ENCODE measurements around the gene NIM1K.
"Not testable (repeated sequence)": the region's sequence is repeated elsewhere in the genome, so short reads cannot be mapped to it uniquely, and the experiment has no call there.

Gene NIM1K

DNA sequence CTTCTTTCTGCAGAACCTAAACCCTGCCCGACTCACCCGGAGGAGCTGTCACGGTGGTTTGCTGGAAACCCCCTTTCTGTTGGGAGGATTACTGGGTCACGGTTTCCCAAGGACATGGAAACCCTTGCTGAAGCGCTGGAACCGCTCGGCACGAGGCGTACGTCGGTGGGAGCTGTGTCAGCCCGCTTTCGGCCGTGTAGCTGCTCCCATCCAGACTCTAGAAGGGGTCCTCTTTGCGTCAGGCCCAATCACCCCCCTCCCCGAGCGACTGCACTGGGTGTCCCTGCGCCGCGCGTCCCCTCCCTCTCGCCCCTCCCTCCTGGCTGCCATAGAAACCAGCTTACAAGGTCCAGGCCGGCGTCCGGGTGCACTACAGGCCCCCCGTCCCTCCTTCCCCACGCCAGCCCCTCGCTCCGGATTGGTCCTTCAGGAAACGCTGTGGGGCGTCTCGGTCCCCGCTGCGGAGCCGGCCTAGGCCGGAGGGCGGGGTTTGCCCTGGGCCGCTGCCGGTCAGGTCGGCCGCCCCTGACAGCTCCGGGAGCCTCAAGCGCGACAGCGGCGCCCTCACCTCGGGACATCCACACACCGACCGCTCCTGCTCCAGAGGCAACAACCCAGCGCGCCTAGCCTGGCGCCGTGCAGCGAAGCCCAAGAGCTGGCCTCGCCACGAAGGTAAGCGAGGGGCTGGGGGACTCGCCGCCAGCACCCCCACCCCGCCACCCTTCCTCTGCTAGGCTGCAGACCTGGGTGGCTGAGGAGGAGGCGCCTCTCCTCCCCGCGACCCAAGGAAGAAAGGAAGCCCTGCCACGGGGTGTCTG is at the start of gene NIM1K:
TSS of gene NIM1K (plus strand) at position 486 of the 818 bp plus-strand sequence. CDS start 53,551 bp downstream, outside the sequence.
- Mint-ChIP-seq H3K4me3 (peak within 1 kb of the TSS; percentile 73), H3K36me3 (ENCODE audit: low read depth) (no peaks in the 10 kb centered on the region), H3K4me1 (ENCODE audit: low read depth) (peaks cover 21% of the 10 kb centered on the region), H3K9me3 (no peaks in the 10 kb centered on the region), H3K27ac (peak within 1 kb of the TSS; percentile 15), H3K27me3 (peaks cover 40% of the 10 kb centered on the region)
- intact Hi-C loops (cut with micrococcal nuclease) = no loop called here

DNA sequence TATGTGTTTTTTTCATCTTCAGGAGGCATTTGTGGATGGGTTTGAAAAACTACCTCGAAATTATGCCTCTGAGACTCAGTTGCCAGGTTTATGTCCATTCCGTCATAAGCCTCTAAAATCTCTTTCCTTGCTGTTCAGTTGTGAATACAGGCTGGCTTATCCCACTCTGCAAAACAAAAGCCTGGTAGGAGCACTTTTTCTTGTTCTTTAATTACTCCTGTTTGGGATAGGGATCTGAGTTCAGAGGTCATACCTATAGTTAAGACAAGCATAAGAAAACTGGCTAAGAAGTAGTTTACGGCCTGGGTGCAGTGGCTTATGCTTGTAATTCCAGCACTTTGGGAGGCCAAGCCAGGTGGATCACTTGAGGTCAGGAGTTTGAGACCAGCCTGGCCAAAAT is 47.0 kb upstream of the NIM1K start:
- no peak overlapping the region for H3K4me3 Mint-ChIP-seq
- no peaks in the 10 kb centered on the region for H3K9me3 Mint-ChIP-seq
- H3K36me3 Mint-ChIP-seq (ENCODE audit: low read depth) = peaks cover 78% of the 10 kb centered on the region
- H3K27me3 Mint-ChIP-seq = no peaks in the 10 kb centered on the region
- H3K4me1 Mint-ChIP-seq (ENCODE audit: low read depth) = no peaks in the 10 kb centered on the region
- intact Hi-C loops (cut with micrococcal nuclease) = no loop called here
- no peak overlapping the region for H3K27ac Mint-ChIP-seq

DNA sequence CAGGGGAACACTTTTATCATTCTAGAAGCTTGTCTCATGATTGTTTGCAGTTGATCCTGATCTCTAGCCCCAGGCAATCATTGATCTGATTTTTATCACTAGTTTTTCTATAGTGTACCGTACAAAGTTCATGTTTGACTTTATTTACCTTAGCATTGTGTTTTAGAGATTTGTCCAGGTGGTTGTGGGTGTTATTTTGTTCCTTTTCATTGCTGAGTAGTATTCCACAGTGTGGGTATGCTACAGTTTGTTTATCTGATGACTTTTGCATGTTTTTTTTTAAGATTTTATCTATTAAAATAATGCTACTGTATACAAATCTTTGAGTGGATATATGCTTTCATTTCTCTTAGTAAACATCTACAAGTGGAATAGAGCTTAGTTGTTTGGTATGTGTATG is 45.1 kb upstream of the NIM1K start:
- no peak overlapping the region for H3K27ac Mint-ChIP-seq
- H3K36me3 Mint-ChIP-seq (ENCODE audit: low read depth) = peaks cover 75% of the 10 kb centered on the region
- no peak overlapping the region for H3K4me3 Mint-ChIP-seq
- intact Hi-C loops (cut with micrococcal nuclease) = no loop called here
- H3K27me3 Mint-ChIP-seq = no peaks in the 10 kb centered on the region
- H3K4me1 Mint-ChIP-seq (ENCODE audit: low read depth) = no peaks in the 10 kb centered on the region
- no peaks in the 10 kb centered on the region for H3K9me3 Mint-ChIP-seq

DNA sequence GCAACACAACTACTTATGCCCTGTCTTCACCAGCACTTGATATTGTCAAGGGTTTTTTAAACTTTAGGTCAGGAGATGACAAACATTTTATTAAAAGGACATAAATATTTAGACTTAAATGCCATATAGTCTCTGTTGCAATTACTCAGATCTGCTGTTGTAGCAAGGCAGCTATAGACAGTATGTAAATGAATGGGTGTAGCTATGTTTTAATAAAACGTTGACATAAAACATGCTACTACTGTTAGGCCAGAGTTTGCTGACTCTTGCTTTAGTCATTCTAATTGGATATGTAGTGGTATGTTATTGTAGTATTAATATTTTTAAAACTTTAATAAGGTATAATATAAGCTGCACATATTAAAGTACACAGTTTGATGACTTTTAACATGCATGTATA is 43.6 kb upstream of the NIM1K start:
- no peaks in the 10 kb centered on the region for H3K27me3 Mint-ChIP-seq
- no peaks in the 10 kb centered on the region for H3K4me1 Mint-ChIP-seq (ENCODE audit: low read depth)
- peaks cover 74% of the 10 kb centered on the region for H3K36me3 Mint-ChIP-seq (ENCODE audit: low read depth)
- H3K9me3 Mint-ChIP-seq = no peaks in the 10 kb centered on the region
- no peak overlapping the region for H3K4me3 Mint-ChIP-seq
- H3K27ac Mint-ChIP-seq = no peak overlapping the region
- intact Hi-C loops (cut with micrococcal nuclease) = no loop called here

DNA sequence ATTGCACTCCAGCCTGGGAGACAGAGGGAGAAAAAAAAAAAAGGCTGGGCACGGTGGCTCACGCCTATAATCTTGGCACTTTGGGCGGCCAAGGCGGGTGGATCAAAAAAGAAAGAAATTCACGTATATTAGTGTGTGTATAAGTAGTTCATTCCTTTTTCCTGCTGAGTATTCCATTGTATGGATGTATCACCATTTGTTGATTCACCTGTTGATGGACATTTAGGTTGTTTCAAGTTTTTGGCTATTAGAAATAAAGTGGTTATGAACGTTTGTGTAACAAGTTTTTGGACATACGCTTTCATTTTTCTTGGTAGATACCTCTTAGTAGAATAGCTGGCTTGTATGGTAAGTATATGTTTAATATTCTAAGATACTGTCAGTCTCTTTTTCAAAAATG is 42.8 kb upstream of the NIM1K start:
- intact Hi-C loops (cut with micrococcal nuclease) = no loop called here

DNA sequence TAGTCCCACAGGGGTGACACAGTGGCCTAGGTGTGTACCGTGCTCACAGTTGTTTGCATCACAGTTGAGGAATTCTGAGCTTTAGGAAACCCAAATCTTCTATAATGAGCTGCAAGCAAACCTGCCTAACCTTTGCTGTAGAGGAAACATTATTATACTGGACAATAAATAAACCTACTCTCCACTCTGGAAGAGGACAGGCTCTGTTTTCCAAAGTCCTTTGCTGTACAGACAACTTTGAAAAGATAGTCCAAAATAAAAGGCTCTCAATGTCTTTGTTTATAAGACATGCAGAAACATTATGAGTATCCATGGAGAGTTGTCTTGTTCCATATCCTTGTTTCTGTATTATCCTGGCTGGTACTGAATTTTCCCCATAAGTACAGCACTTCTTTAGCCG is 42.0 kb upstream of the NIM1K start:
- H3K4me3 Mint-ChIP-seq = no peak overlapping the region
- no peaks in the 10 kb centered on the region for H3K27me3 Mint-ChIP-seq
- intact Hi-C loops (cut with micrococcal nuclease) = no loop called here
- H3K4me1 Mint-ChIP-seq (ENCODE audit: low read depth) = no peaks in the 10 kb centered on the region
- peaks cover 69% of the 10 kb centered on the region for H3K36me3 Mint-ChIP-seq (ENCODE audit: low read depth)
- no peak overlapping the region for H3K27ac Mint-ChIP-seq
- H3K9me3 Mint-ChIP-seq = no peaks in the 10 kb centered on the region

More for the DNA sequence above, 42.8 kb upstream of the NIM1K start:
- Mint-ChIP-seq H3K27me3 (no peaks in the 10 kb centered on the region), H3K36me3 (ENCODE audit: low read depth) (peaks cover 76% of the 10 kb centered on the region), H3K4me3 (no peak overlapping the region), H3K27ac (no peak overlapping the region), H3K4me1 (ENCODE audit: low read depth) (no peaks in the 10 kb centered on the region), H3K9me3 (no peaks in the 10 kb centered on the region)

DNA sequence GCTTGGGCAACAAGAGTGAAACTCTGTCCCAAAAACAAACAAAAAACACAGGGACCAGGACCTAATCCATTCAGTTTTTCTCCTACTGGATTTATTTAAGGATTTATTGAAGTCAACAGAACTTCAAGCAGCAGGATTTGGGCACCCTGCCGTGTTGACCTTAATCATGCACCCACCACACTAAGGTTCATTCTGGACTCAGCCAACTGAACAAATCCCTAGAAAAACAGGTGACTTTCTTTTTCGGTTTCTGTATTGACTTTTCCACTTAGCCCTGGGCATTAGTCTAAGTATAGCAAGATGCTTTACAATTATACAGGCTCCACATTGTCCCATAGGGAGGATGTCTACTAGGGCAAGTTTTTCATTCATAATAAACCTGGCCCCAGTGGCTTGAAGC is 41.3 kb upstream of the NIM1K start:
- H3K4me3 Mint-ChIP-seq = no peak overlapping the region
- peaks cover 62% of the 10 kb centered on the region for H3K36me3 Mint-ChIP-seq (ENCODE audit: low read depth)
- no peaks in the 10 kb centered on the region for H3K4me1 Mint-ChIP-seq (ENCODE audit: low read depth)
- H3K27ac Mint-ChIP-seq = no peak overlapping the region
- intact Hi-C loops (cut with micrococcal nuclease) = no loop called here
- H3K9me3 Mint-ChIP-seq = no peaks in the 10 kb centered on the region
- no peaks in the 10 kb centered on the region for H3K27me3 Mint-ChIP-seq

DNA sequence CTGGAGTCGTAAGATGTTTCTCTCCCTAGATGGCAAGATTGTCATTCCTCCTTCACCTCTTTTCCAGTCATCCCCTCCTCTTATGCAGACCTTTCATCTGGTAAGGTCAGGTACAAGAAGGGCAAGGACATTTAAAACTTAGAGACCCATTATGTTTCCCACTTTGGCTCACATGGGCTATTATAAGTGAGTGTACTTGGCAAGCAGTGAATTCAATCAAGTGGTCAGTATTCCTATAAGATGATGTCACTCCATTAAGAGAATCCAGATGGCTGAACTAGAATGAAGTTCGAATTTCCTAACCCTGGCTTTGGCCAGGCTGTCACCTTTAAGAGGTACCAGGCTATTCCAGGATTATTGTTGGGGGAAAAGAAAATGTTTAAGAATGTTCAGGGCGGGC is 39.1 kb upstream of the NIM1K start:
- Mint-ChIP-seq H3K4me1 (ENCODE audit: low read depth) (no peaks in the 10 kb centered on the region), H3K4me3 (no peak overlapping the region), H3K9me3 (no peaks in the 10 kb centered on the region), H3K27ac (no peak overlapping the region), H3K27me3 (no peaks in the 10 kb centered on the region), H3K36me3 (ENCODE audit: low read depth) (peaks cover 50% of the 10 kb centered on the region)
- intact Hi-C loops (cut with micrococcal nuclease) = no loop called here

DNA sequence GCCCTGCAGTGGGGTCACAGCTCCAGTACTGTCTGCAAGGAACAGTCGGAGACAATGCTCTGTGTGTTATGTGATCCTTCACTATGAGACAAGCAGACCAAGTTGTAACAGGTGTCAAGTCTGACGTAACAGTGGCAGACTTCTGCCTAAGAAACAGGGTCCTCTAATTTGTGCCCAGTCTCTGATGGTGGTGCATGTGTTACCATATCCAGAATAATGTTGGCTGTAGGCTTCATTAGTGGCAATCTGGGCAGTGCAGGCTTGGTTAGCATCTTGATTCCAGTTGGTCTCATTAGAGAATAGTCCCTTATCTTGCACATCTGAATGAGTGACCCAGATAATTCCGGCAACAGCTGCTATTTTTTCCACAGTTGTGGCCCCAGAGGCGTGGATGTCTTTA is 37.6 kb upstream of the NIM1K start:
- Mint-ChIP-seq H3K27me3 (no peaks in the 10 kb centered on the region), H3K36me3 (ENCODE audit: low read depth) (peaks cover 56% of the 10 kb centered on the region), H3K4me3 (no peak overlapping the region)

DNA sequence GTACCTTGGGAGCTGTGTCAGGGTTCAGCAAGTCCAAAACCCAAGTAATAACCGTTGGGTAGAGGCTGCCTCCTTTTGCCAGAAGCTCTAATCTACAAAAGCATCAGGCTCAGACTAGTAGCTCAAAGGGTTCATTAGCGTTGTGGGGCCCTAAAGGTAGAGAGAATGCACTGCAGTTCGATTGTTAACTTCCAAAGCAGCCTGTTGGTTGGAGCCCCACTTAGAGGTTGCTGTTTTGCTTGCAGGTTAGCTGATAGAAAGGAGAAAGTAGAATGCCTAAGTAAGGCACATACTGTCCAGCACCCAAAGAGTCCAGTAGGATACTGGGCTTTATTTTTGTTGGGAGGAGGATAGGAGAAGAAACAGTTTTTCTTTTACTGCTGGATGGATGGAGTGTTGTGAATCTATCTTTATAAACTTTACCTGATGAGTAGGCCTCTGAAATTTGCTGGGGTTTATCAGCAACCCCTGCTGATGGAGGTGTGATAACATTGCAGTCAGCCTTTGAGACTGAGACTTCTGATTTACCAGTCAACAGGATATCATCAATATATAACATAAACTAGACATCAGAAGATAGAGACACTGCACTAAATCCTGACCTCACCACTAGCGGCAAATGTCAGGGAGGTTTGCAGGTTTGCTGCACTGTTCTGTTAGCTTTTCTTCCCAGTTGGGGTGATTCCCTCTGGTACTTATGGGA is 36.5 kb upstream of the NIM1K start:
- no peaks in the 10 kb centered on the region for H3K4me1 Mint-ChIP-seq (ENCODE audit: low read depth)
- no peak overlapping the region for H3K4me3 Mint-ChIP-seq
- peaks cover 55% of the 10 kb centered on the region for H3K36me3 Mint-ChIP-seq (ENCODE audit: low read depth)
- intact Hi-C loops (cut with micrococcal nuclease) = no loop called here
- H3K27me3 Mint-ChIP-seq = no peaks in the 10 kb centered on the region
- H3K27ac Mint-ChIP-seq = no peak overlapping the region
- H3K9me3 Mint-ChIP-seq = no peaks in the 10 kb centered on the region

More for the DNA sequence above, 37.6 kb upstream of the NIM1K start:
- Mint-ChIP-seq H3K9me3 (no peaks in the 10 kb centered on the region), H3K4me1 (ENCODE audit: low read depth) (no peaks in the 10 kb centered on the region), H3K27ac (no peak overlapping the region)
- intact Hi-C loops (cut with micrococcal nuclease) = no loop called here

DNA sequence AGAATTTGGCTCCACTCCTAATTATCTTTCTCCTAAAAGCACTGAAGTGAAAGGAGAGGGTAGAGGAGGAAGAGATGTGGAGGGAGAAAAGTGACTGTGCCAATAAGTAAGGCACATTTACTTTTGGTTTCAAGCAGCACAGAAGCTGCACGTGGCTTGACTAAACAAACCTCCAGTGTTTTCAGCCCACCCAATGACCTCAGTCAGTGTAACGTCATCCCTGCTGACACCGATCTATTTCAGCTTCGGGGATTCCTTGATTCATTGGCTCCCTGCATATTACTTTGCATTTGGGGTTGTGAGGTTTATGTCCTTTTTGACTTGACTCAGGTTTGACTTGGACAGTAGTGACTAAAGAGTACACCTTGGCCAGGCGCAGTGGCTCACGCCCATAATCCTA is 35.6 kb upstream of the NIM1K start:
- Mint-ChIP-seq H3K27ac (no peak overlapping the region), H3K27me3 (no peaks in the 10 kb centered on the region), H3K4me1 (ENCODE audit: low read depth) (no peaks in the 10 kb centered on the region), H3K36me3 (ENCODE audit: low read depth) (peaks cover 60% of the 10 kb centered on the region), H3K9me3 (no peaks in the 10 kb centered on the region), H3K4me3 (no peak overlapping the region)
- intact Hi-C loops (cut with micrococcal nuclease) = no loop called here

DNA sequence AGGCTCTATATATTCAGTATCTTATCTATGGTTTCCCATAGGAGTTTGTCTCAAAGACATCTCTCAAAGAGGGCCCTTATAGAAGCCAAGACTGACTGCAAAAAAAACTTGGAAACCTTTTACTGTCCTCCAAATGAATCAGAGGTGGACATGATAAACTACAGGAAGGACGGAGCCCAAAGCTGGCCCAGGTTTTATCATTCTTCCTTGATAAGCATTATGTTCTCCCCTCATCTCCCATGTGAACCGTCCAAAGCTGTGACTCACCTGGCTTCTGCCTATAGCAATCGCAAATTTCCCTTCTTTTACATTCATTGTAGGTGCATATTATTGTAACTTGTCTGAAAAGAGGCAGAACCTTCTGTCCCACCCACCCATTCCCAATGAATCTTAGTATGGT is 35.0 kb upstream of the NIM1K start:
- Mint-ChIP-seq H3K4me1 (ENCODE audit: low read depth) (no peaks in the 10 kb centered on the region), H3K27ac (no peak overlapping the region), H3K36me3 (ENCODE audit: low read depth) (peaks cover 61% of the 10 kb centered on the region), H3K27me3 (no peaks in the 10 kb centered on the region), H3K9me3 (no peaks in the 10 kb centered on the region), H3K4me3 (no peak overlapping the region)
- intact Hi-C loops (cut with micrococcal nuclease) = no loop called here

DNA sequence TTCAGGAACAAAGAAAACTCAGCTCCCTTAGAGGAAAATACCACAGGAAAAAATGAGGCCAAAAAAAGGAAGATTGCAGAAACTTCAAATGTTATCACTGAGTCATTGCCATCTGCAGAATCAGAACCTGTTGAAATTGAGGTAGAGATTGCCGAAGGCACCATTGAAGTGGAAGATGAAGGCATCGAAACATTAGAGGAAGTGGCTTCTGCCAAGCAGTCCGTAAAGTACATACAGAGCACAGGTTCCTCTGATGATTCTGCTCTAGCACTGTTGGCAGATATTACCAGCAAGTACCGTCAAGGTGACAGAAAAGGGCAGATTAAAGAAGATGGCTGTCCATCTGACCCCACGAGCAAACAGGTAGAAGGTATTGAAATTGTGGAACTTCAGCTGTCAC is 30.8 kb upstream of the NIM1K start:
- no peak overlapping the region for H3K27ac Mint-ChIP-seq
- H3K4me1 Mint-ChIP-seq (ENCODE audit: low read depth) = no peaks in the 10 kb centered on the region
- no peak overlapping the region for H3K4me3 Mint-ChIP-seq
- H3K9me3 Mint-ChIP-seq = no peaks in the 10 kb centered on the region
- peaks cover 83% of the 10 kb centered on the region for H3K36me3 Mint-ChIP-seq (ENCODE audit: low read depth)
- H3K27me3 Mint-ChIP-seq = no peaks in the 10 kb centered on the region
- intact Hi-C loops (cut with micrococcal nuclease) = no loop called here

DNA sequence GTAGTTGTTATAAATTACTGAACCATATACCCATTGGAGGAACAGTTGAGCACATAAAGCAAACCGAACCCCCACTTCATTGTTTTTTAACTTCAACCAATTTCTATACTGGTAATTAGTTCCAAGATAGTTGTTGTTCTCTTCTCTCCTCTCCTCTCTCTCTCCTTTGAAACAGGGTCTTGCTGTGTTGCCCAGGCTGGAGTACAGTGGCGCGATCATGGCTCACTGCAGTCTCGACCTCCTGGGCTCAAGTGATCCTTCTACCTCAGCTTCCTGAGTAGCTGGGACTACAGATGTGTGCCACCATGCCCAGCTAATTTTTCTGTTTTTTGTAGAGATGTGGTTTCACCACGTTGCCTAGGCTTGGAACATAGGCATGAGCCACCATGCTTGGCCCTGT is 27.2 kb upstream of the NIM1K start:
- H3K27me3 Mint-ChIP-seq; H3K9me3 Mint-ChIP-seq; H3K4me1 Mint-ChIP-seq (ENCODE audit: low read depth); H3K4me3 Mint-ChIP-seq; H3K27ac Mint-ChIP-seq; intact Hi-C loops (cut with micrococcal nuclease): not testable (repeated sequence)
- H3K36me3 Mint-ChIP-seq (ENCODE audit: low read depth) = peaks cover 84% of the 10 kb centered on the region
